Activated naive CD4-positive, alpha-beta T cell treated with anti-CD3 and anti-CD28 coated beads for 36 hours (primary cell): ENCODE measurements around the gene EPHA4. TPM values are rescaled to one million over a fixed set of nuclear protein-coding genes. Genes with fewer than 3 reads are reported as not detected.

ENCODE experiments used
- CTCF ChIA-PET: fragments of 350-600 bp; sonication (Branson Sonifier 250); formaldehyde crosslinking; loops from one replicate; lab custom pipeline; 2021; ENCODE audit warnings: antibody characterized with exemption; lab: Charles Lee
- DNase-seq: peaks from one replicate; pipeline ENCODE4 v3.0.0-alpha.2; 2020
- H3K27ac Mint-ChIP-seq: one replicate; pipeline ENCODE4 v1.8.0; 2021; ENCODE audit warnings: mild to moderate bottlenecking, mixed read lengths
- H3K27me3 Mint-ChIP-seq: one replicate; pipeline ENCODE4 v1.8.0; 2021; ENCODE audit warnings: low read depth, mixed read lengths
- H3K36me3 Mint-ChIP-seq: one replicate; pipeline ENCODE4 v1.8.0; 2021; ENCODE audit warnings: low read depth, mixed read lengths
- H3K4me1 Mint-ChIP-seq: one replicate; pipeline ENCODE4 v1.8.0; 2021; ENCODE audit warnings: low read depth, mixed read lengths
- H3K4me3 Mint-ChIP-seq: one replicate; pipeline ENCODE4 v1.8.0; 2021; ENCODE audit warnings: mild to moderate bottlenecking, moderate library complexity, mixed read lengths
- H3K9me3 Mint-ChIP-seq: one replicate; pipeline ENCODE4 v1.8.0; 2021; ENCODE audit warnings: mixed read lengths
- intact Hi-C: fragments of 100-400 bp; cut with micrococcal nuclease; formaldehyde crosslinking; loops from one replicate; pipeline ENCODE4 v1.15.1; 2023
- total RNA-seq, 2 experiments: library from RNA; stranded (reverse); gene quantifications; one replicate each; pipeline ENCODE4 v1.2.3, GENCODE V29; 2021

The EPHA4 gene
- total RNA-seq, 2 experiments from 2014 or later, result 1.3 to 3.0 TPM

- Mint-ChIP-seq H3K4me1 (no peaks in the 10 kb centered on the region), H3K9me3 (no peaks in the 10 kb centered on the region), H3K27me3 (peaks cover 3% of the 10 kb centered on the region), H3K4me3 (no peak overlapping the region), H3K36me3 (no peaks in the 10 kb centered on the region), H3K27ac (no peak overlapping the region)
- intact Hi-C loops, result no loop called here
- CTCF ChIA-PET, result no interaction called here
- no peak for DNase-seq
These were observed 182.2 kb downstream of the EPHA4 start for GRCh38 chr2:221389904-221390303.

- H3K36me3 Mint-ChIP-seq, result no peaks in the 10 kb centered on the region
- peaks cover 3% of the 10 kb centered on the region for H3K27me3 Mint-ChIP-seq
- CTCF ChIA-PET, result no interaction called here
- no peak overlapping the region for H3K4me3 Mint-ChIP-seq
- DNase-seq, result no peak
- H3K27ac Mint-ChIP-seq, result no peak overlapping the region
- H3K4me1 Mint-ChIP-seq, result no peaks in the 10 kb centered on the region
- intact Hi-C loops, result no loop called here
- H3K9me3 Mint-ChIP-seq, result no peaks in the 10 kb centered on the region
These were observed 182.7 kb downstream of the EPHA4 start for GRCh38 chr2:221389421-221389820.

DNA sequence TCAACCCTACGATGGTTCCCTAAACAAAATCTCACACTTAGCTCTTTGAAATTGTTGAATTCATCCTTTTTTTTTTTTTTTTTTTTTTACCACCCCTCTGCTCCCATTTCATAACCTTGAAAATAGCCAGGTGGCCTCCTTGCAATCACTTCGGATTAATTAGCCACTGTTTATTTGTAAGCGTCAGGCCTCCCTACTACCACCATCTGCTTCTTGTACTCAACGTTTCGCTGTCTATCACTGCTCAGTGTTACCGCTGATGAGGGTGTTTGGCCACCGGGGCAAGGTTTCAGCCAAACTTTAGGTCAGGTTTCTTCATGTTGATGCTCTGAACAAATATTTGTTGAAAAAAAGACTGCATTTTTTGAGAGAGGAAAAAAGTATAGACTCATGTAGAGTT lies 183.2 kb downstream of the EPHA4 start:
- DNase-seq, result no peak
- intact Hi-C loops, result no loop called here
- Mint-ChIP-seq H3K9me3 (no peaks in the 10 kb centered on the region), H3K27ac (no peak overlapping the region), H3K27me3 (peaks cover 3% of the 10 kb centered on the region), H3K4me3 (no peak overlapping the region), H3K4me1 (no peaks in the 10 kb centered on the region), H3K36me3 (no peaks in the 10 kb centered on the region)
- CTCF ChIA-PET, result no interaction called here

GRCh38 chr2:221385716-221386115 lies 186.4 kb downstream of the EPHA4 start:
- Mint-ChIP-seq H3K27me3 (peaks cover 3% of the 10 kb centered on the region), H3K27ac (no peak overlapping the region), H3K36me3 (no peaks in the 10 kb centered on the region), H3K4me3 (no peak overlapping the region), H3K4me1 (no peaks in the 10 kb centered on the region), H3K9me3 (no peaks in the 10 kb centered on the region)
- DNase-seq, result no peak
- CTCF ChIA-PET, result no interaction called here
- intact Hi-C loops, result no loop called here

GRCh38 chr2:221381928-221382488 lies 190.1 kb downstream of the EPHA4 start:
- H3K4me1 Mint-ChIP-seq, result no peaks in the 10 kb centered on the region
- CTCF ChIA-PET, result no interaction called here
- H3K27ac Mint-ChIP-seq, result no peak overlapping the region
- no peak for DNase-seq
- H3K4me3 Mint-ChIP-seq, result no peak overlapping the region
- no peaks in the 10 kb centered on the region for H3K27me3 Mint-ChIP-seq
- H3K36me3 Mint-ChIP-seq, result no peaks in the 10 kb centered on the region
- H3K9me3 Mint-ChIP-seq, result no peaks in the 10 kb centered on the region
- intact Hi-C loops, result no loop called here

DNA sequence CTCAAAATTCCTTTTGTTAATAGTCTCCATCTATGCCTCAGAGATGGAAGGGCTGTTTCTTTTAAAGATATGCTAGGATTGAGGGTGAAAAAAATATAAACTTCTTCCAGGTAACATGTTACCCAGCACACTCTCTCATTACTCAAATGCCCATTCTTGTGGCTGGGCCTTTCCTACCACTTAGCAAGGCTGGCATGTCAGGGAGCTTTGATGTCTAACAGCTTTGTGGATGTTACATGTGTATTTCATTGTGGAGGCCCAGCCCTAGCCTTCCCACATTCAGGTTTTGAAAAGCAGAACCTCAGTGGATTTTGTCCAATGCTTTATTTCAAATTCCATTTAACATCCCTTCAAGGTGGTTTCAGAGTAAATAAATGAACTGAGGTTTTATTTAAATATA lies 191.4 kb downstream of the EPHA4 start:
- H3K9me3 Mint-ChIP-seq, result no peaks in the 10 kb centered on the region
- no peaks in the 10 kb centered on the region for H3K36me3 Mint-ChIP-seq
- CTCF ChIA-PET, result no interaction called here
- H3K27ac Mint-ChIP-seq, result no peak overlapping the region
- H3K4me3 Mint-ChIP-seq, result no peak overlapping the region
- no peaks in the 10 kb centered on the region for H3K27me3 Mint-ChIP-seq
- intact Hi-C loops, result no loop called here
- DNase-seq, result no peak
- H3K4me1 Mint-ChIP-seq, result no peaks in the 10 kb centered on the region

- no peak overlapping the region for H3K27ac Mint-ChIP-seq
- H3K4me3 Mint-ChIP-seq, result no peak overlapping the region
- DNase-seq, result no peak
- intact Hi-C loops, result no loop called here
- CTCF ChIA-PET, result no interaction called here
- no peaks in the 10 kb centered on the region for H3K36me3 Mint-ChIP-seq
- no peaks in the 10 kb centered on the region for H3K27me3 Mint-ChIP-seq
- H3K9me3 Mint-ChIP-seq, result no peaks in the 10 kb centered on the region
- H3K4me1 Mint-ChIP-seq, result no peaks in the 10 kb centered on the region
These were observed 192.0 kb downstream of the EPHA4 start for GRCh38 chr2:221380062-221380461.

- H3K27me3 Mint-ChIP-seq, result no peaks in the 10 kb centered on the region
- intact Hi-C loops, result loop anchor here (5.0 kb wide), 1 partner anchor 195 kb away; the partner anchor contains the start of gene EPHA4
- H3K4me3 Mint-ChIP-seq, result no peak overlapping the region
- no peaks in the 10 kb centered on the region for H3K9me3 Mint-ChIP-seq
- no peak overlapping the region for H3K27ac Mint-ChIP-seq
- H3K4me1 Mint-ChIP-seq, result no peaks in the 10 kb centered on the region
- DNase-seq, result no peak
- CTCF ChIA-PET, result no interaction called here
- H3K36me3 Mint-ChIP-seq, result no peaks in the 10 kb centered on the region
These were observed 194.5 kb downstream of the EPHA4 start for GRCh38 chr2:221377597-221377996.

DNA sequence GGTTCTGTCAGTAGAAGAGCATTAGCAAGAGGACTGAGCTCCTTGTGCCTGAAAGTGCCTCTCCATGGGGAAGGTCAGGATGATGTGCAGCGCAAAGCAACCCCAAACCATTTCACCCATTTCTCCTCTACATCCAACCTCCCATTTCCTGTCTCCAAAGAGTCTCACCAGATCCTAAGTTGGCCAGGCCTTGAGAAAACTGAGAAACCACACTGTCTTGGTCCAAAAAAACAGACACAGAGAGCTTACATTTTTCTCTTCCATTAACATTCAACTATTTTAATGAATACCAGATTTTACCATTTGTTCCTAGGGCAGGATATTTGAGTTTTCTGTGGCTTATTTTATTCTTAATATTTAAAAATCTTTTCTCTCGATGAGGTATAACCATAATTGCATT lies 195.0 kb downstream of the EPHA4 start:
- no peaks in the 10 kb centered on the region for H3K27me3 Mint-ChIP-seq
- CTCF ChIA-PET, result no interaction called here
- no peak overlapping the region for H3K4me3 Mint-ChIP-seq
- H3K27ac Mint-ChIP-seq, result no peak overlapping the region
- no peak for DNase-seq
- H3K4me1 Mint-ChIP-seq, result no peaks in the 10 kb centered on the region
- intact Hi-C loops, result loop anchor here (5.0 kb wide), 1 partner anchor 195 kb away; the partner anchor contains the start of gene EPHA4
- H3K36me3 Mint-ChIP-seq, result no peaks in the 10 kb centered on the region
- no peaks in the 10 kb centered on the region for H3K9me3 Mint-ChIP-seq

DNA sequence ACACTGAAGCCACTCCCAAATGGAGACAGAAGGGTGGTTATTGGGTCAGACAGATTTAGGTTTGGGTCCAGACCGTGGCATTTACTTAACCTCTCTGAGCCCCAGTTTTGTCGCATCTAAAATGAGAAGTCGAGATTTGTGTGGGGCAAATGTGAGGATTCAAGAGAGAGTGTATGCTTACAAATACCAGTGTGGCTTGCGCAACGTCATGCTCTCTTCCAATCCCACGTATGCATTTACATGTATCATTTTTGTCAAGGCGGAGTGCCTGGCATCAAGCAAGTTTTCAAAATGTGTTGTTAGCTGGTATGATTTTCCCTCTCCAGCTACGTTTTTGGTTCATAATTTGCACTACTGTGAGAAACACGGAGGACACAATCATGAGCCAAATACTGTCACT lies 197.9 kb downstream of the EPHA4 start:
- Mint-ChIP-seq H3K4me3 (no peak overlapping the region), H3K36me3 (no peaks in the 10 kb centered on the region), H3K4me1 (no peaks in the 10 kb centered on the region), H3K27ac (no peak overlapping the region), H3K27me3 (no peaks in the 10 kb centered on the region), H3K9me3 (no peaks in the 10 kb centered on the region)
- DNase-seq, result no peak
- CTCF ChIA-PET, result no interaction called here
- intact Hi-C loops, result no loop called here

- Mint-ChIP-seq H3K9me3 (no peaks in the 10 kb centered on the region), H3K4me3 (no peak overlapping the region), H3K27ac (no peak overlapping the region), H3K4me1 (no peaks in the 10 kb centered on the region), H3K27me3 (no peaks in the 10 kb centered on the region), H3K36me3 (no peaks in the 10 kb centered on the region)
- CTCF ChIA-PET, result no interaction called here
- no peak for DNase-seq
- intact Hi-C loops, result no loop called here
These were observed 199.2 kb downstream of the EPHA4 start for GRCh38 chr2:221372907-221373306.

- Mint-ChIP-seq H3K27me3 (no peaks in the 10 kb centered on the region), H3K9me3 (no peaks in the 10 kb centered on the region), H3K4me3 (no peak overlapping the region), H3K36me3 (no peaks in the 10 kb centered on the region), H3K4me1 (no peaks in the 10 kb centered on the region), H3K27ac (no peak overlapping the region)
- intact Hi-C loops, result no loop called here
- CTCF ChIA-PET, result no interaction called here
- no peak for DNase-seq
These were observed 199.8 kb downstream of the EPHA4 start for GRCh38 chr2:221372159-221372884.

- intact Hi-C loops, result no loop called here
- H3K36me3 Mint-ChIP-seq, result no peaks in the 10 kb centered on the region
- CTCF ChIA-PET, result no interaction called here
- no peak overlapping the region for H3K4me3 Mint-ChIP-seq
- H3K9me3 Mint-ChIP-seq, result no peaks in the 10 kb centered on the region
- no peak for DNase-seq
- H3K27me3 Mint-ChIP-seq, result no peaks in the 10 kb centered on the region
- no peak overlapping the region for H3K27ac Mint-ChIP-seq
- no peaks in the 10 kb centered on the region for H3K4me1 Mint-ChIP-seq
These were observed 200.8 kb downstream of the EPHA4 start for GRCh38 chr2:221371347-221371746.
